ENCODE data around the gene ARHGEF39. TPM values are rescaled to one million over a fixed set of nuclear protein-coding genes. Genes with fewer than 3 reads are reported as not detected.

Gene ARHGEF39
- polyA plus RNA-seq = 0.88 to 3.3 TPM (median 2.4 TPM) in 3 replicates
- polyA plus RNA-seq (2011; ENCODE audit: low read depth) = not detected
- polyA plus RNA-seq (2011; cell fraction: cytosol; rRNA removed) = 0.89 and 1.3 TPM in 2 replicates
- 2.3 TPM in 2 replicates for polyA plus RNA-seq (2011; cell fraction: nucleus; rRNA removed)
- 0.55 and 2.7 TPM in 2 replicates for polyA plus RNA-seq (2012; ENCODE audit: low replicate concordance)
- polyA minus RNA-seq = 0.69 to 1.4 TPM (median 1.3 TPM) in 3 replicates
- polyA minus RNA-seq (2011; cell fraction: cytosol; rRNA and poly(A)+ RNA removed) = 1.2 TPM
- 0.16 TPM in 1 of 2 replicates, not detected in the other for polyA minus RNA-seq (2011; cell fraction: nucleus; rRNA and poly(A)+ RNA removed)

DNA sequence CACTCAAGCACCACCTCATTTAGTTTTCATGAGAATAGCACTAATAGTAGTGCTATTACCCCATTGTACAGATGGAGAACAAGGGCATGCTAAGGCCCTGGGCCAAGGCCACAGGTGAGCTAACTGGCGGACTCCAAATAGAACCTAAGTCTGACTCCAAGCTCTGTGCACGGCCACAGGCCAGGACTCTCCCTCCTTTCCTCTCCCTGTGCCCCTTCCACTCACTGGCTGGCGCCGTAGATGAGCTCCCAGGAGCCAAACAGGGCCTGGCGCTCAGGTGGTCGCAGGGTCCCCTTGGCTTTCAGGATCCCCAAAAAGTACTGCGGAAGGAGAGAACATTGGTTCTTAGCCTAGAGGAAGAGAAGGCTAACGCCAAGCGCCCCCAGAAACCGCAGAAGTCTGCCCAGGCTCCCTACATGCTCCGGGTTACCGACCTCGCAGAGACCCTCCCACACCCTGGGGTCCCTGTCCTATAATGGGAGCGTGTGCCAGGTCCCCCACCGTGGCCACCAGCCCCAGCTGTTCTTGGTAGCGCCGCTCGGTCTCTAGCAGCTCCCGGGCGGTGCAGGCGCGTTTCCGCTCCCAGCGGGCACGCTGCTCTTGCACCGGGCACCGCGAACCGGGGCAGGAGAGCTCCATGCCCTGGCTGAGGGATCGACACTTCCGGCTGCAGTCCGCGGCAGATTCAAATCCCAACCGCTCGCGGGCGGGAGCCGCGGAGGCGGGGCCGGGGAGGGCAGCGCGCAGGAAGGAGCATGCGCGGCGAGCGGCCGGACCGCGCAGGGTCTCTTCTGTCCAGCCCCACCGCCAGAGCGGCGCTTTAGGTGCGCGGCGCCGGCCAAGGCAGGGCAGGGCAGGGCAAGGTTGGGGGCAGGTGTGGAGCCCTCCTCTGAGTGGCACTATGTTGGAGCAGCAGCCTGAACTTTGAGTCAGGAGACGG is at the start of gene ARHGEF39:
Gene ARHGEF39 (minus strand): TSS at position 665 of the 940 bp plus-strand sequence. CDS start 26 bp downstream, at position 639.
- H3K4me1 ChIP-seq (ENCODE audit: control insufficient read depth, extremely low read depth, insufficient read depth, low read length) = peaks cover 17% of the 10 kb centered on the region
- no peaks in the 10 kb centered on the region for H3K9me3 ChIP-seq (ENCODE audit: control insufficient read depth, low read depth, low read length)
- H3K9ac ChIP-seq (ENCODE audit: control insufficient read depth, extremely low read depth, insufficient read depth, low read length) = peak within 1 kb of the TSS; percentile 74
- peak within 1 kb of the TSS; percentile 88 for H2AFZ ChIP-seq (ENCODE audit: control insufficient read depth, low read length)
- peaks cover 1 to 13% of the 10 kb centered on the region in 2 experiments for H3K36me3 ChIP-seq (ENCODE audit: control insufficient read depth in 2 of 2, extremely low read depth in 1 of 2, insufficient read depth in 2 of 2, low read length in 2 of 2)
- no peaks in the 10 kb centered on the region for H3K9me1 ChIP-seq (ENCODE audit: control insufficient read depth, extremely low read depth, insufficient read depth, low read length)
- H3K27ac ChIP-seq (ENCODE audit: control insufficient read depth, insufficient read depth, low read length) = peak within 1 kb of the TSS; percentile 51
- no peaks in the 10 kb centered on the region for H4K20me1 ChIP-seq (ENCODE audit: control insufficient read depth, extremely low read depth, insufficient read depth, low read length)
- no peak for DNase-seq (ENCODE audit: low read depth, low spot score)
- FAIRE-seq = no peak
- no peaks in the 10 kb centered on the region for H3K27me3 ChIP-seq (ENCODE audit: control insufficient read depth, extremely low read depth, insufficient read depth, low read length)
- TF ChIP-seq, protein P1, sequence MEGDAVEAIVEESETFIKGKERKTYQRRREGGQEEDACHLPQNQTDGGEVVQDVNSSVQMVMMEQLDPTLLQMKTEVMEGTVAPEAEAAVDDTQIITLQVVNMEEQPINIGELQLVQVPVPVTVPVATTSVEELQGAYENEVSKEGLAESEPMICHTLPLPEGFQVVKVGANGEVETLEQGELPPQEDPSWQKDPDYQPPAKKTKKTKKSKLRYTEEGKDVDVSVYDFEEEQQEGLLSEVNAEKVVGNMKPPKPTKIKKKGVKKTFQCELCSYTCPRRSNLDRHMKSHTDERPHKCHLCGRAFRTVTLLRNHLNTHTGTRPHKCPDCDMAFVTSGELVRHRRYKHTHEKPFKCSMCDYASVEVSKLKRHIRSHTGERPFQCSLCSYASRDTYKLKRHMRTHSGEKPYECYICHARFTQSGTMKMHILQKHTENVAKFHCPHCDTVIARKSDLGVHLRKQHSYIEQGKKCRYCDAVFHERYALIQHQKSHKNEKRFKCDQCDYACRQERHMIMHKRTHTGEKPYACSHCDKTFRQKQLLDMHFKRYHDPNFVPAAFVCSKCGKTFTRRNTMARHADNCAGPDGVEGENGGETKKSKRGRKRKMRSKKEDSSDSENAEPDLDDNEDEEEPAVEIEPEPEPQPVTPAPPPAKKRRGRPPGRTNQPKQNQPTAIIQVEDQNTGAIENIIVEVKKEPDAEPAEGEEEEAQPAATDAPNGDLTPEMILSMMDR (optimal IDR thresholded peaks at IDR 0.05 in 1 of 3, IDR thresholded peaks at IDR 0.05 in 1 of 3, conservative IDR thresholded peaks at IDR 0.05 in 1 of 3; ENCODE audit: extremely low read depth in 1 of 3, insufficient read depth in 2 of 3, low read length in 3 of 3) = peak in 1 of 3 experiments; percentile 67
- no peak for TF ChIP-seq EZH2 (IDR thresholded peaks at IDR 0.05; ENCODE audit: low read length)
- H3K4me2 ChIP-seq (ENCODE audit: control insufficient read depth, extremely low read depth, insufficient read depth, low read depth, low read length) = peak within 1 kb of the TSS; percentile 95
- H3K79me2 ChIP-seq (ENCODE audit: control insufficient read depth, insufficient read depth, low read length) = no peaks in the 10 kb centered on the region
- dilution Hi-C loops (cut with MboI; ENCODE audit: extremely low pct_ligation_motif_present, low sequenced_read_pairs) = no loop called here
- H3K4me3 ChIP-seq (ENCODE audit: control insufficient read depth in 2 of 3, extremely low read depth in 1 of 3, insufficient read depth in 2 of 3, low read depth in 1 of 3, low read length in 3 of 3) = peak within 1 kb of the TSS; percentile 39 to 78 (median 64)

DNA sequence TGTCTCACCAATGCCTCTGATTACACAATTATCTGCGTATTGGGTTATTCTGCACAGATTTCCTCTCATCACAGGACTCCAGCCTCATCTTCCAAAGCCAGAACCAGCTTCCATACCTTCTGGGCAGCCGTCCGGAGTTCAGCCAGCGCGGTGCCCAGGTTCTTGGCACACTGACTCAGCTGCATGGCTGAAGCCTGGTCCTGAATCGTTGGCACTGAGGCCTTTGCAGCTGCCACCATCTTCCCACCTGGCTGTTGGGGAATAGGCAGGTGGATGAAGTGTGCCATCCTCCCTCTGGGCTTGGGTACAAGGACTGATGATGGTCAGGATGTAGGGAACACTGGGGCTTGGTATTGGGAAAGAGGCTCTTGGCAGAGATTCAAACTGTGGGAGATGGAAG is 49.1 kb upstream of the ARHGEF39 start:
- Histone ChIP-seq H4K20me1 (ENCODE audit: control insufficient read depth, extremely low read depth, insufficient read depth, low read length) (peaks cover 3% of the 10 kb centered on the region), H3K4me2 (ENCODE audit: control insufficient read depth, extremely low read depth, insufficient read depth, low read depth, low read length) (no peak overlapping the region), H3K9ac (ENCODE audit: control insufficient read depth, extremely low read depth, insufficient read depth, low read length) (no peak overlapping the region), H3K9me3 (ENCODE audit: control insufficient read depth, low read depth, low read length) (no peaks in the 10 kb centered on the region), H3K27me3 (ENCODE audit: control insufficient read depth, extremely low read depth, insufficient read depth, low read length) (no peaks in the 10 kb centered on the region), H3K4me3 (ENCODE audit: control insufficient read depth in 2 of 3, extremely low read depth in 1 of 3, insufficient read depth in 2 of 3, low read depth in 1 of 3, low read length in 3 of 3) (no peak overlapping the region), H3K79me2 (ENCODE audit: control insufficient read depth, insufficient read depth, low read length) (no peaks in the 10 kb centered on the region), H2AFZ (ENCODE audit: control insufficient read depth, low read length) (no peak overlapping the region), H3K4me1 (ENCODE audit: control insufficient read depth, extremely low read depth, insufficient read depth, low read length) (no peaks in the 10 kb centered on the region), H3K9me1 (ENCODE audit: control insufficient read depth, extremely low read depth, insufficient read depth, low read length) (no peaks in the 10 kb centered on the region), H3K36me3 (ENCODE audit: control insufficient read depth in 2 of 2, extremely low read depth in 1 of 2, insufficient read depth in 2 of 2, low read length in 2 of 2) (peaks cover 70 to 81% of the 10 kb centered on the region in 2 experiments), H3K27ac (ENCODE audit: control insufficient read depth, insufficient read depth, low read length) (no peak overlapping the region)
- FAIRE-seq = no peak
- no peak for DNase-seq (ENCODE audit: low read depth, low spot score)
- TF ChIP-seq, protein P1 (optimal IDR thresholded peaks at IDR 0.05 in 1 of 3, IDR thresholded peaks at IDR 0.05 in 1 of 3, conservative IDR thresholded peaks at IDR 0.05 in 1 of 3; ENCODE audit: extremely low read depth in 1 of 3, insufficient read depth in 2 of 3, low read length in 3 of 3) = no peak
- TF ChIP-seq EZH2 (IDR thresholded peaks at IDR 0.05; ENCODE audit: low read length) = no peak
- dilution Hi-C loops (cut with MboI; ENCODE audit: extremely low pct_ligation_motif_present, low sequenced_read_pairs) = no loop called here
